ENCODE results near the gene UBE2G1. TPM values are rescaled to one million over a fixed set of nuclear protein-coding genes. Genes with fewer than 3 reads are reported as not detected.
A peak's percentile ranks its signal among the peaks of the same experiment; 100 is the strongest.
"Not testable (repeated sequence)": the region's sequence is repeated elsewhere in the genome, so short reads cannot be mapped to it uniquely, and the experiment has no call there.

UBE2G1 gene
- total and polyA plus RNA-seq, 5 experiments from 2014 or later: 42.7 to 64.5 (median 56.5) TPM

- Mint-ChIP-seq H3K27ac (peak overlapping the region in 3 of 10 donors; percentile 5 to 53 (median 9)), H3K4me3 (no peak overlapping the region), H3K9me3 (no peaks in the 10 kb centered on the region), H3K27me3 (peaks cover 0 to 2% (median 0%) of the 10 kb centered on the region in 5 donors), H3K36me3 (no peaks in the 10 kb centered on the region), H3K4me1 (peaks cover 0 to 13% (median 3%) of the 10 kb centered on the region in 4 donors)
- no peak for DNase-seq
- no peak for ATAC-seq
- POLR2A ChIA-PET: no interaction called here
These were observed 28.0 kb upstream of the UBE2G1 start for GRCh38 chr17:4394208-4395110.

- no peak for DNase-seq
- ATAC-seq: no peak
- no peaks in the 10 kb centered on the region for H3K9me3 Mint-ChIP-seq
- POLR2A ChIA-PET: no interaction called here
- no peak overlapping the region for H3K27ac Mint-ChIP-seq
- H3K4me1 Mint-ChIP-seq: peaks cover 0 to 13% (median 3%) of the 10 kb centered on the region in 4 donors
- no peak overlapping the region for H3K4me3 Mint-ChIP-seq
- peaks cover 0 to 2% (median 0%) of the 10 kb centered on the region in 5 donors for H3K27me3 Mint-ChIP-seq
- no peaks in the 10 kb centered on the region for H3K36me3 Mint-ChIP-seq
These were observed 27.3 kb upstream of the UBE2G1 start for GRCh38 chr17:4393806-4394205.

- Mint-ChIP-seq H3K27me3 (peaks cover 0 to 2% (median 0%) of the 10 kb centered on the region in 5 donors), H3K4me1 (no peaks in the 10 kb centered on the region), H3K27ac (no peak overlapping the region), H3K9me3 (no peaks in the 10 kb centered on the region), H3K4me3 (no peak overlapping the region), H3K36me3 (no peaks in the 10 kb centered on the region)
- POLR2A ChIA-PET: no interaction called here
- no peak for DNase-seq
- no peak for ATAC-seq
These were observed 22.6 kb upstream of the UBE2G1 start for GRCh38 chr17:4389079-4389478.

- Mint-ChIP-seq H3K9me3 (no peaks in the 10 kb centered on the region), H3K27ac (no peak overlapping the region), H3K27me3 (peaks cover 0 to 2% (median 0%) of the 10 kb centered on the region in 5 donors), H3K36me3 (no peaks in the 10 kb centered on the region), H3K4me1 (no peaks in the 10 kb centered on the region), H3K4me3 (no peak overlapping the region)
- no peak for DNase-seq
- no peak for ATAC-seq
- POLR2A ChIA-PET: no interaction called here
These were observed 20.7 kb upstream of the UBE2G1 start for GRCh38 chr17:4387137-4387536.

GRCh38 chr17:4386406-4386805 lies 19.9 kb upstream of the UBE2G1 start:
- no peak for DNase-seq
- H3K9me3 Mint-ChIP-seq: no peaks in the 10 kb centered on the region
- peaks cover 0 to 2% (median 0%) of the 10 kb centered on the region in 5 donors for H3K27me3 Mint-ChIP-seq
- H3K36me3 Mint-ChIP-seq: no peaks in the 10 kb centered on the region
- no peak for ATAC-seq
- POLR2A ChIA-PET: no interaction called here
- H3K27ac Mint-ChIP-seq: no peak overlapping the region
- peaks cover under 1 to 2% (median under 1%) of the 10 kb centered on the region in 4 donors for H3K4me1 Mint-ChIP-seq
- no peak overlapping the region for H3K4me3 Mint-ChIP-seq

- H3K27ac Mint-ChIP-seq: peak overlapping the region in 5 of 10 donors; percentile 31 to 84 (median 58)
- H3K36me3 Mint-ChIP-seq: no peaks in the 10 kb centered on the region
- peak overlapping the region in 4 of 10 donors; percentile 10 to 42 (median 27) for H3K4me3 Mint-ChIP-seq
- POLR2A ChIA-PET: interaction anchor here (0.7 kb wide), 1 partner anchor 10 kb away, joined by 4 read pairs; no protein-coding TSS in a partner anchor
- H3K4me1 Mint-ChIP-seq: peaks cover 3 to 8% (median 5%) of the 10 kb centered on the region in 4 donors
- H3K27me3 Mint-ChIP-seq: no peaks in the 10 kb centered on the region
- peak in 1 of 10 donors; percentile 9 for DNase-seq
- ATAC-seq: peak; percentile 43 to 46
- H3K9me3 Mint-ChIP-seq: no peaks in the 10 kb centered on the region
These were observed 15.5 kb upstream of the UBE2G1 start for GRCh38 chr17:4381690-4382671.

- H3K27ac Mint-ChIP-seq: no peak overlapping the region
- no peak for ATAC-seq
- DNase-seq: no peak
- H3K9me3 Mint-ChIP-seq: no peaks in the 10 kb centered on the region
- no peak overlapping the region for H3K4me3 Mint-ChIP-seq
- POLR2A ChIA-PET: interaction anchor here (1.1 kb wide), 1 partner anchor 9 kb away, joined by 3 read pairs; no protein-coding TSS in a partner anchor
- H3K4me1 Mint-ChIP-seq: peaks cover 11 to 20% (median 17%) of the 10 kb centered on the region in 4 donors
- no peaks in the 10 kb centered on the region for H3K27me3 Mint-ChIP-seq
- H3K36me3 Mint-ChIP-seq: no peaks in the 10 kb centered on the region
These were observed 12.2 kb upstream of the UBE2G1 start for GRCh38 chr17:4378626-4379025.

- DNase-seq, H3K27me3 Mint-ChIP-seq, POLR2A ChIA-PET, H3K36me3 Mint-ChIP-seq, H3K4me3 Mint-ChIP-seq, H3K9me3 Mint-ChIP-seq, ATAC-seq: not testable (repeated sequence)
- Mint-ChIP-seq H3K27ac (peak overlapping the region in 3 of 10 donors; percentile 22 to 87 (median 45)), H3K4me1 (peaks cover 11 to 21% (median 17%) of the 10 kb centered on the region in 4 donors)
These were observed 10.8 kb upstream of the UBE2G1 start for GRCh38 chr17:4377247-4377646.

GRCh38 chr17:4375796-4376440 lies 9.4 kb upstream of the UBE2G1 start:
- DNase-seq, H3K4me3 Mint-ChIP-seq, ATAC-seq, H3K27me3 Mint-ChIP-seq, H3K36me3 Mint-ChIP-seq, H3K9me3 Mint-ChIP-seq, POLR2A ChIA-PET: not testable (repeated sequence)
- H3K27ac Mint-ChIP-seq: peak overlapping the region in 4 of 10 donors; percentile 35 to 84 (median 54)
- peaks cover 8 to 17% (median 12%) of the 10 kb centered on the region in 4 donors for H3K4me1 Mint-ChIP-seq

GRCh38 chr17:4375039-4375748 lies 8.7 kb upstream of the UBE2G1 start:
- ATAC-seq (peak; percentile 76 to 85), DNase-seq (peak in 4 of 10 donors; percentile 5 to 21 (median 8))
- Mint-ChIP-seq H3K27ac (peak overlapping the region; percentile 22 to 85 (median 66)), H3K36me3 (no peaks in the 10 kb centered on the region), H3K27me3 (no peaks in the 10 kb centered on the region), H3K9me3 (no peaks in the 10 kb centered on the region), H3K4me3 (peak overlapping the region in 8 of 10 donors; percentile 7 to 57 (median 31)), H3K4me1 (peaks cover 8 to 20% (median 14%) of the 10 kb centered on the region in 4 donors)
- POLR2A ChIA-PET: no interaction called here

- H3K27me3 Mint-ChIP-seq: no peaks in the 10 kb centered on the region
- POLR2A ChIA-PET: interaction anchor here (0.6 kb wide), 2 partner anchors 9 to 662 kb away, joined by 3 to 4 read pairs; no protein-coding TSS in a partner anchor
- H3K36me3 Mint-ChIP-seq: no peaks in the 10 kb centered on the region
- H3K9me3 Mint-ChIP-seq: no peaks in the 10 kb centered on the region
- H3K4me3 Mint-ChIP-seq: no peak overlapping the region
- peaks cover 2 to 17% (median 14%) of the 10 kb centered on the region in 4 donors for H3K4me1 Mint-ChIP-seq
- DNase-seq: no peak
- peak overlapping the region in 1 of 10 donors; percentile 38 for H3K27ac Mint-ChIP-seq
- no peak for ATAC-seq
These were observed 3.2 kb upstream of the UBE2G1 start for GRCh38 chr17:4369557-4370230.

All from naive thymus-derived CD8-positive, alpha-beta T cell (primary cell).